GM19193 (cell line): Measurements from ENCODE around the gene ZNF44.

Experiments used
- POLR2A ChIP-seq: IDR thresholded peaks from 4 replicates; pipeline ENCODE4 v1.6.1; 2011; ENCODE audit not compliant: insufficient read depth, insufficient read length; ENCODE audit errors: extremely low read depth

ZNF44 gene

GRCh38 chr19:12294249-12295158 lies at the start of gene ZNF44:
TSS of gene ZNF44 (minus strand) at chr19:12294883. CDS start at chr19:12294694, 189 bp downstream.
- TF ChIP-seq POLR2A, result peak; percentile 76

GRCh38 chr19:12333162-12334159 lies 38.8 kb upstream of the ZNF44 start, which contains the start of gene ZNF563:
TSS of gene ZNF563 (minus strand) at chr19:12333633. CDS start at chr19:12333482, 151 bp downstream.
- TF ChIP-seq POLR2A, result peak; percentile 92

- no peak for TF ChIP-seq POLR2A
Observed at GRCh38 chr19:12331211-12331941, 36.7 kb upstream of the ZNF44 start.

GRCh38 chr19:12330340-12330739 lies 35.7 kb upstream of the ZNF44 start:
- TF ChIP-seq POLR2A, result no peak

GRCh38 chr19:12325690-12326089 lies 31.0 kb upstream of the ZNF44 start:
- no peak for TF ChIP-seq POLR2A

GRCh38 chr19:12318782-12319413 lies 24.2 kb upstream of the ZNF44 start:
- no peak for TF ChIP-seq POLR2A

GRCh38 chr19:12314553-12314952 lies 19.9 kb upstream of the ZNF44 start:
- TF ChIP-seq POLR2A, result no peak

GRCh38 chr19:12295191-12295590 lies 508 bp upstream of the ZNF44 start:
- no peak for TF ChIP-seq POLR2A

GRCh38 chr19:12293777-12294248 lies 870 bp downstream of the ZNF44 start:
- TF ChIP-seq POLR2A, result peak; percentile 70

- TF ChIP-seq POLR2A, result no peak
Observed at GRCh38 chr19:12289790-12290065, 5.0 kb downstream of the ZNF44 start.

- no peak for TF ChIP-seq POLR2A
Observed at GRCh38 chr19:12287958-12288500, 6.7 kb downstream of the ZNF44 start.

- no peak for TF ChIP-seq POLR2A
Observed at GRCh38 chr19:12284631-12285030, 10.1 kb downstream of the ZNF44 start.

- no peak for TF ChIP-seq POLR2A
Observed at GRCh38 chr19:12284226-12284625, 10.5 kb downstream of the ZNF44 start.

- TF ChIP-seq POLR2A, result no peak
Observed at GRCh38 chr19:12278713-12279112, 16.0 kb downstream of the ZNF44 start.
